Subcutaneous abdominal adipose tissue (tissue), 5 donors: Measurements from ENCODE around the gene FMN1.

Experiments used
- H3K27ac ChIP-seq: one replicate; pipeline ENCODE4 v1.7.0; 2013; ENCODE audit warnings: low read depth, mild to moderate bottlenecking, inconsistent platforms, low read length, moderate library complexity
- H3K27me3 ChIP-seq, 5 donors: one replicate each; pipeline ENCODE4 v1.7.0; 2013; ENCODE audit warnings: low read length in 5 of 5, inconsistent platforms in 1 of 5; ENCODE audit not compliant: control insufficient read depth in 5 of 5, insufficient read depth in 4 of 5
- H3K36me3 ChIP-seq, 5 donors: one replicate each; pipeline ENCODE4 v1.7.0; 2013; ENCODE audit warnings: low read length in 5 of 5; ENCODE audit not compliant: control insufficient read depth in 5 of 5, insufficient read depth in 5 of 5
- H3K4me1 ChIP-seq, 5 donors: one replicate each; pipeline ENCODE4 v1.7.0; 2013; ENCODE audit warnings: low read length in 5 of 5, mild to moderate bottlenecking in 3 of 5, moderate library complexity in 1 of 5; ENCODE audit not compliant: control insufficient read depth in 5 of 5, insufficient read depth in 5 of 5
- H3K4me3 ChIP-seq, 5 donors: one replicate each; pipeline ENCODE4 v1.7.0; 2013; ENCODE audit warnings: low read length in 5 of 5, low read depth in 1 of 5
- H3K9ac ChIP-seq, 5 donors: one replicate each; pipeline ENCODE4 v1.7.0; 2013; ENCODE audit warnings: low read length in 5 of 5, mild to moderate bottlenecking in 4 of 5, moderate library complexity in 3 of 5
- H3K9me3 ChIP-seq, 5 donors: one replicate each; pipeline ENCODE4 v1.7.0; 2013; ENCODE audit warnings: low read length in 5 of 5; ENCODE audit not compliant: control insufficient read depth in 5 of 5
- donor health status: healthy.
- donor health status: healthy.
- donor health status: healthy.
- donor health status: healthy.
- donor health status: healthy.

The FMN1 gene

DNA sequence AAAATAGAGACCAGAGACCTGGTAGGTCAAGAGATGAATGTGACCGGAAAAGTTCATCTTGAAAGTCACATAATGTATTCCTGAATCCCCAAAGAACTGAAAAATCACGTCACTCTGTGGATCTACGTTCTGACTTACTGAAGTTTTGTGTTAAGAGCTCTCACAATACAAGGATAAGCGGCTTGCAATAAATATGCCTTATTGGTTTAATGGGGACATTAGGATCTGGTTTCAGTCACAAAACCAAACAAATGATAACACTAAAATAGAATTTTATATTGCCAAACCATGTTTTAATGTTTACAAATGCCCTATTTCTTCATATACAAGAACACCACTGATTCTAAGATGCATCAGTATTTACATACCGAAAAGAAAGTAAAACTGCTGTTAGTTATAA, 164.2 kb downstream of the FMN1 start:
- Histone ChIP-seq H3K4me3 (no peak overlapping the region), H3K27me3 (no peaks in the 10 kb centered on the region), H3K27ac (no peak overlapping the region), H3K36me3 (no peaks in the 10 kb centered on the region), H3K4me1 (peaks cover 0 to 13% (median 4%) of the 10 kb centered on the region in 5 donors), H3K9me3 (no peaks in the 10 kb centered on the region), H3K9ac (no peak overlapping the region)

DNA sequence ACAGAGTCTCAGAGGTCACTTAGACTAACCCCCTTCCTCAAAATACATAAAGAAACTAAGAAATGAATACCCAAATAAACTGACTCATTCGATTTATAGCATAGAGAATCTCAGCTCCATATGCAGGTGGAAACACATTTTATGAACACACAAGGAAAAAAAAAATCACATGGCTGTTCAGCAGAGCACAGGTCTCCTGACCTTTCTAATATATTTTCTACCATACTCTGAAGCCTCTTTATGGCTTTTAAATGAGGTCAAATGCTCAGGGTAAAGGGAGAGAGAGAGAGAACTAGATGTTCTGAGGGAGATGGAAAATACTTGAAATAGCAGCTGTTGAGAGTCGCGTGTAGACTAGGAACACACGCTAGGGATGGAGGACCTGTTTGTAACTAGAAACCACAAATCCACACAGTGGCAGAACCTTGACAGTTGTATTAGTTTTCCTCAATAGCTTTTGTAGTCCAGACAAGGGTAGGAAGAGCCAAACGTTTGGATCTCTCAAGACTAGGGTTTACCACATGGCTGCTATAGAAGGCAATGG, 165.3 kb downstream of the FMN1 start:
- Histone ChIP-seq H3K4me3 (no peak overlapping the region), H3K27me3 (no peaks in the 10 kb centered on the region), H3K36me3 (no peaks in the 10 kb centered on the region), H3K9me3 (no peaks in the 10 kb centered on the region), H3K9ac (no peak overlapping the region), H3K27ac (no peak overlapping the region), H3K4me1 (peaks cover 0 to 13% (median 4%) of the 10 kb centered on the region in 5 donors)

DNA sequence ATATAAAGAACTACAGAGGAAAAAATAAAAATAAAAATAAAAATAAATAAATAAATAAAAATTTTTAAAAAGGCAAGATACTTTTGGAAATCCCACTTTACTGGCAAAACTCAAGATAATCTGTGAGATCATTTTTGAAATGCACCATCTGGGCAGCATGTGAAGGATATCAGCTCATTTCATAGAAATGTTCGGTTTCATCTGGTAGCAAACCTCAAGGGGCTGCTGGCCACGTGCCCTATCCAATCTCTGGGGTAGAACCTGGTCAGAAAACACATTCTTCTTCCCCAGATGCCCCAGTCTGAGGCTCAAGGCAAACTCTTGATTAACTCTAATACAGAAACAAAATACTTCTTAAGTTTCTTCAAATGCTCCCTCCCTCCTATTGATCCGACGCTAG, 166.0 kb downstream of the FMN1 start:
- Histone ChIP-seq H3K9me3 (no peaks in the 10 kb centered on the region), H3K27ac (no peak overlapping the region), H3K4me3 (no peak overlapping the region), H3K27me3 (no peaks in the 10 kb centered on the region), H3K36me3 (no peaks in the 10 kb centered on the region), H3K9ac (no peak overlapping the region), H3K4me1 (peaks cover 0 to 13% (median 4%) of the 10 kb centered on the region in 5 donors)

DNA sequence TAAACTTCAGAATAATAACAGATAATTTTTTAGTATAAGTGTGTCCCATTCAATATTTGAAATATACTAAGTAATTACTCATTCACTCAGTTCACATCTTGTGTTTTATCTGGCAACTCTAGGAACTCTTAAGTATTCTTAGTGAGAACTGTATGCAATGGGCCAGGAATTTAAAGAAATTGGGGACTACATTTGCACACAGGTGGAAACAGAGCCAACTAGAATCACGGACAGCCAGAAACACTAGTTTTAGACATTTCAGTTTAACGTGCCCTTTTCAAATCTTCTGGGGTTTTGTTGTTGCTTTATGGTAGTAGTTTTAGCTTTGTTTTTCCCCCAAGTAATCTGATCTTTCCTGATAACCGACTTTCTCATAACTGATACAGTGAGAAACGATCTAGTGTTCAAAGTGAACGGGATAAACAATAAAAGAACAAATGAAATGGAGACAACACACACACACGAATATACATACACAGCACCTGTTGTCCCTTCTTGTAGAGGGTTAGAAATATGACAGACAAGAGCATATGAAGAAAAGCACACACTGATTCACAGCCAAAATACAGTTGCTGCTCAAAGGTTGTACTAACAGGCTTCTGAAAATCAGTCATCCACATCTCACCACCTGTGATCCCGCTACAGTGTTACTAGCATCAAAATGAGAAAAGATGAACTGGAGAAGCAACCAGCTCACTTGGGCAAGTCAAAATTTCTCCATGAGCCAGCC, 167.0 kb downstream of the FMN1 start:
- no peaks in the 10 kb centered on the region for H3K27me3 ChIP-seq
- H3K9ac ChIP-seq = no peak overlapping the region
- H3K36me3 ChIP-seq = no peaks in the 10 kb centered on the region
- H3K4me3 ChIP-seq = no peak overlapping the region
- H3K9me3 ChIP-seq = no peaks in the 10 kb centered on the region
- no peak overlapping the region for H3K27ac ChIP-seq
- H3K4me1 ChIP-seq = peaks cover 0 to 16% (median 6%) of the 10 kb centered on the region in 5 donors

DNA sequence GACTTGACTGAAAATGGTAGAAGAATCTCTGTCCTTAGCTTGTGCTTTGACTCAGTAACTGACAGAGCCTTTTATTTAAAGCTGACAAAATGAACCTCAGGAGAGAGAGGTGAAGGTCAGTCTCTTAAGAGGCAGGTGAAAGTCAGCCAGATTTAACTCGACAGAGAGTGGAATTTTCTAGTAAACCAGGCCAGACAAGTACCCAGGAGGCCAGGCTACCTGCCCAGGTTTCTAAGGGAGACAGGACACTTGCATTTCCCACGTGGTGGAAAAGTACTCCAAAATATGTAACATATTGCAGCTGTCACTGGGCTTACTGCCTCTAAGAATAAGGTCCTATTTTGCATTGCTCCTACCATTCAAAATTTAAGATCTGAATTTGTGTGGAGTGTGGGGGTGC, 167.9 kb downstream of the FMN1 start:
- no peaks in the 10 kb centered on the region for H3K27me3 ChIP-seq
- no peak overlapping the region for H3K9ac ChIP-seq
- no peaks in the 10 kb centered on the region for H3K9me3 ChIP-seq
- H3K4me1 ChIP-seq = peaks cover 0 to 17% (median 8%) of the 10 kb centered on the region in 5 donors
- H3K27ac ChIP-seq = no peak overlapping the region
- H3K4me3 ChIP-seq = no peak overlapping the region
- no peaks in the 10 kb centered on the region for H3K36me3 ChIP-seq

DNA sequence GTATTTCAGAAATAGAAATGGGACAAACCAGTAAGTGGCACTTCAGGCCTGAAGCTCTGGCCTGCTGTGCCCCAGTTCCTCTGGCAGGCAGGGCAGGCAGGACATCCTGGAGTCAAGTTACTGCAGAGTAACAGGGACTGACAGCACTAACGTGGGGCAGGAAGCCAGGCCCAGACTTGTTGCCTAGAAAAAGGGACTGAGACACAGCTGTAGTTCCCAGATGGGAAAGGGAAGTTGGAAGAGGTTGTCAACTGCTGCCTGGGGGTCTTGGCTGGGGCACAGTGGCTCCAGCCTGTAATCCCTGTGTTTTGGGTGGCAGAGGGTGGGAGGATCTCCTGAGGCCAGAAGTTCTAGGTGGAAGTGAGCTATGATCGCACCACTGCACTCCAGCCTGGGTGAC, 171.9 kb downstream of the FMN1 start:
- H3K9ac ChIP-seq = peak overlapping the region in 1 of 5 donors; percentile 9
- H3K27ac ChIP-seq = no peak overlapping the region
- peaks cover 0 to 9% (median 6%) of the 10 kb centered on the region in 5 donors for H3K4me1 ChIP-seq
- H3K9me3 ChIP-seq = no peaks in the 10 kb centered on the region
- H3K4me3 ChIP-seq = no peak overlapping the region
- H3K36me3 ChIP-seq = no peaks in the 10 kb centered on the region
- H3K27me3 ChIP-seq = no peaks in the 10 kb centered on the region

DNA sequence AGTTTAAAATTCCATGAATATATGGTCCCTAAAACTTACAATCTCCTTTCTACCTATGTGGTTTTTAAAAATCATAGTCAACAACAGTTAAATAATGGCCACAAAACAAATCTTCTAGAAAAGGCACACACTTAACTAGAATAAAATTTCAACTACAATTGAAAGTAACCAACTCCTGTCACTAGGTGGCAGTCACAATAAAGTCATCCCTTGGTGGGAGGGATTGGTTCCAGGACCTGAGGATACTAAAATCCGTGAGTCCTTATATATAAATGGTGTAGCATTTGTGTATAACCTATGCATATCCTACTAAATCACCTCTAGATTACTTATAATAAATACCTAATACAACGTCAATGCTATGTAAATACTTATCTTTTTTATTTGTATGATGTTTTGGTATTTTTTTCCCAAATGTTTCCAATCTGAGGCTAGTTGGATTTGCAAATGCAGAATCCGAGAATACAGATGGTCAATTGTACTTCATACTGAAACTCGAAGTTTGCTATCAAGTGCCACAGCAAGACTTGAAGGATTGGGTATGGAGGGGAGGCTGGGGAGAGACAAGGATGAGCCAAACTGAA, 172.6 kb downstream of the FMN1 start:
- no peaks in the 10 kb centered on the region for H3K36me3 ChIP-seq
- no peak overlapping the region for H3K4me3 ChIP-seq
- no peak overlapping the region for H3K27ac ChIP-seq
- H3K4me1 ChIP-seq = peaks cover 0 to 8% (median 4%) of the 10 kb centered on the region in 5 donors
- no peak overlapping the region for H3K9ac ChIP-seq
- no peaks in the 10 kb centered on the region for H3K9me3 ChIP-seq
- no peaks in the 10 kb centered on the region for H3K27me3 ChIP-seq

DNA sequence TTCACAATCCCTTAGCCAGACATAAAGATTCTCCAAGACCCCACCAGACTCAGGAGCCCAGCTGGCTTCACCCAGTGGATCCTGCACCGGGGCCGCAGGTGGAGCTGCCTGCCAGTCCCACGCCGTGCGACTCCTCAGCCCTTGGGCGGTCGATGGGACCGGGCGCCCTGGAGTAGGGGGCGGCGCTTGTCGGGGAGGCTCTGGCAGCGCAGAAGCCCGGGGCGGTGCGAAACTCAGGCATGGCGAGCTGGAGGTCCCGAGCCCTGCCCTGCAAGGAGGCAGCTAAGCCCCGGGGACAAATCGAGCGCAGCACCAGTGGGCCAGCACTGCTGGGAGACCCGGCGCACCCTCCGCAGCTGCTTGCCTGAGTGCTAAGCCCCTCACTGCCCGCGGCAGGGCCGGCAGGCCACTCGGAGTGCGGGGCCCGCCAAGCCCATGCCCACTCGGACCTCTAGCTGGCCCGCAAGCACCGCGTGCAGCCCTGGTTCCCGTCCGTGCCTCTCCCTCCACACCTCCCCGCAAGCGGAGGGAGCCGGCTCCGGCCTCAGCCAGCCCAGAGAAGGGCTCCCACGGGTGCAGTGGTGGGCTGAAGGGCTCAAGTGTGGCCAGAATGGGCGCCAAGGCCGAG, 175.0 kb downstream of the FMN1 start:
- no peak overlapping the region for H3K27ac ChIP-seq
- no peaks in the 10 kb centered on the region for H3K9me3 ChIP-seq
- no peak overlapping the region for H3K4me3 ChIP-seq
- peaks cover 0 to 8% (median 4%) of the 10 kb centered on the region in 5 donors for H3K4me1 ChIP-seq
- no peak overlapping the region for H3K9ac ChIP-seq
- no peaks in the 10 kb centered on the region for H3K27me3 ChIP-seq
- H3K36me3 ChIP-seq = no peaks in the 10 kb centered on the region

DNA sequence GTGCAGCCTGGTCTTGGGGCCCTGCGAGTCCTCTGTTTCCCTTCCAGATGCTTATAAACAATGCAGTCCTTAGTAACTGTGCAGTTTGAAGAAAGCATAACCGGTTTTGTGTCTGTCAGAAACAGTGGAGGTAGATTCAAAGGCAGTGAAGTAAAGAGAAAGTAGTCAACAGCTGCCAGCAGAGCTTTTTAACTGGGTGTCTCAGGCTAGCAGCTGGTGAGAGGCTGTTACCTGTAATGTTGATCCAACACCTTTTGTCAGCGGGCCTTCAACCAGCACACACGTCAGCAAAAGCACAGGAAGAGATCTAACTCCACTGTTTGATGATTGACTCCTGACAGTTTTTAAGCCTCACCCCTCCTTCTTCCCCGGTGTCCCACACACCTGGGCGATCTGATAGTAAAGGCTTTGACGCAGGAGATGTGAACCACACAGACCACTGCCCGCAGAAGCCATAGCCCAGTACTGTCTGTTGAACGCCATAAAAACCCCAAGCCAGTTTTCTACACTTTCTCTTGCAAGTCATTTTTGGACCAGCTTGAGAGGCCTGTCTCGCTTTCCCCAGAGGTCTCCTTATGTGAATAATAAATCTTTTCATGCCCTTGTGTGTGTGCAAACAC, 178.0 kb downstream of the FMN1 start:
- Histone ChIP-seq H3K9ac (no peak overlapping the region), H3K4me3 (no peak overlapping the region), H3K9me3 (no peaks in the 10 kb centered on the region), H3K4me1 (no peaks in the 10 kb centered on the region), H3K27ac (no peak overlapping the region), H3K36me3 (no peaks in the 10 kb centered on the region), H3K27me3 (no peaks in the 10 kb centered on the region)

DNA sequence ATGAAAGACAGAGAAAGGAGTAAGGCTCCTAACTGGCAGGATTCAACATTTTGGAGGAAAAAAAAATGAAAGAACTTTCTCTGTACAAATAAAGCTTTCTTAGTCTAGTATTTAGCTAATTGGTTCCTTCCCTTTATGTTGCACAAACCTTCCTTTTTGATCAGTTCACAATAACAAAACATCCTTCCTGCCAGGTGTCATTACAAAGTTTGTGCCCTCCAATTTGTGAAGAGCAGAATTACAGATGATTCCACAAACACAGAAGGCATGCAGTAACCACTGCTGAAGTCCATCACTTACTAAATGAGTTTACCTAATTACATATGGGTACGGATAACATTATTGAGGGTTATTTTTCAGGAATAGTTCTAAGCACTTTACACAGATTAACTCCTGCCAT, 179.9 kb downstream of the FMN1 start:
- Histone ChIP-seq H3K4me3 (no peak overlapping the region), H3K9me3 (no peaks in the 10 kb centered on the region), H3K27ac (no peak overlapping the region), H3K36me3 (no peaks in the 10 kb centered on the region), H3K9ac (no peak overlapping the region), H3K4me1 (no peaks in the 10 kb centered on the region), H3K27me3 (no peaks in the 10 kb centered on the region)
